Measurements from ENCODE around the gene GRAMD4. TPM values are rescaled to one million over a fixed set of nuclear protein-coding genes. Genes with fewer than 3 reads are reported as not detected.

The GRAMD4 gene
- total RNA-seq, 1 experiment from 2014 or later: 19.8 TPM

GRCh38 chr22:46721501-46722085 lies 101.4 kb downstream of the GRAMD4 start:
- no peak overlapping the region for H3K27ac ChIP-seq (ENCODE audit: insufficient read length, low read depth, low read length)
- no peaks in the 10 kb centered on the region for H3K9me3 Mint-ChIP-seq
- DNase-seq: no peak
- H3K27ac Mint-ChIP-seq: no peak overlapping the region; a peak in 2 of 7 replicates
- H3K23me2 ChIP-seq (ENCODE audit: insufficient read length, low read depth, low read length, poor library complexity, severe bottlenecking): no peaks in the 10 kb centered on the region
- no peak overlapping the region for H3K56ac ChIP-seq (ENCODE audit: insufficient read length, low read depth, low read length)
- no peak for TF ChIP-seq CTCF (conservative IDR thresholded peaks at IDR 0.05)
- no peak overlapping the region for H3K9ac ChIP-seq (ENCODE audit: extremely low read depth, insufficient read length, low read length)
- no peak overlapping the region for H3K4me2 ChIP-seq (ENCODE audit: insufficient read depth, insufficient read length, low read length)
- H3K14ac ChIP-seq (ENCODE audit: insufficient read depth, low read length): no peak overlapping the region
- H2BK15ac ChIP-seq (ENCODE audit: low read depth, low read length): no peak overlapping the region
- H2AK5ac ChIP-seq (ENCODE audit: insufficient read length, low read length): no peak overlapping the region
- no peak overlapping the region for H4K91ac ChIP-seq (ENCODE audit: insufficient read length, low read depth, low read length)
- no peak overlapping the region for H2BK5ac ChIP-seq (ENCODE audit: insufficient read length, low read length)
- H4K20me1 ChIP-seq (ENCODE audit: control insufficient read depth, insufficient read depth, insufficient read length): no peaks in the 10 kb centered on the region
- WGBS (ENCODE audit: extremely low coverage, insufficient read length, low lambda C conversion rate): no CpG with 5 or more reads among the region's 16 CpGs
- H3K27me3 Mint-ChIP-seq (ENCODE audit: low read depth): no peaks in the 10 kb centered on the region
- no peak overlapping the region for H2AFZ ChIP-seq (ENCODE audit: low read length)
- H2BK120ac ChIP-seq (ENCODE audit: low read depth, low read length, poor library complexity, severe bottlenecking): no peak overlapping the region
- H3K23ac ChIP-seq (ENCODE audit: insufficient read length, low read depth, low read length): no peak overlapping the region
- no peak overlapping the region for H4K5ac ChIP-seq (ENCODE audit: insufficient read length, low read depth, low read length)
- no peak overlapping the region for H4K8ac ChIP-seq (replicated peaks; ENCODE audit: insufficient read length, low read depth, low read length)
- H3K4me1 Mint-ChIP-seq: 0 out of 4 replicates have a peak, but pooled peaks cover 0 to 4% of the 10 kb centered on the region in 2 experiments
- no peaks in the 10 kb centered on the region for H3K9me3 ChIP-seq (ENCODE audit: control insufficient read depth, low read depth, low read length)
- no peak overlapping the region for H2BK20ac ChIP-seq (ENCODE audit: low read depth, low read length, poor library complexity, severe bottlenecking)
- H3K27me3 ChIP-seq (ENCODE audit: insufficient read depth, low read length): no peaks in the 10 kb centered on the region
- no peak overlapping the region for H3K4ac ChIP-seq (ENCODE audit: low read depth, low read length)
- H3T11ph ChIP-seq (ENCODE audit: low read length): no peak overlapping the region
- H2BK12ac ChIP-seq (ENCODE audit: insufficient read length, low read depth, low read length): no peak overlapping the region
- no peaks in the 10 kb centered on the region for H3K79me2 ChIP-seq (ENCODE audit: insufficient read depth, low read length)
- H3K79me1 ChIP-seq (ENCODE audit: insufficient read depth, low read depth, low read length, poor library complexity, severe bottlenecking): no peaks in the 10 kb centered on the region
- H3K36me3 Mint-ChIP-seq (ENCODE audit: insufficient read depth in 1 of 3, low read depth in 3 of 3): peaks cover 15 to 48% (median 43%) of the 10 kb centered on the region in 3 experiments; a peak in 6 of 7 replicates
- no peaks in the 10 kb centered on the region for H3K4me1 ChIP-seq (ENCODE audit: insufficient read depth, low read length)
- H3K4me3 Mint-ChIP-seq: no peak overlapping the region
- no peak overlapping the region for H3K18ac ChIP-seq (ENCODE audit: insufficient read length, low read depth, low read length)

Measured in H9 (cell line).